NOMO-1 treated with dmso at 0.1 percent for 144 hours (cell line): ENCODE measurements around the gene GLIPR1L2.

ENCODE experiments used
- DNase-seq: peaks from one replicate; lab custom pipeline; 2025; ENCODE audit not compliant: unreplicated experiment; lab: John Stamatoyannopoulos, UW

Gene GLIPR1L2

GRCh38 chr12:75476071-75476470 lies 85.2 kb downstream of the GLIPR1L2 start:
- no peak for DNase-seq

- no peak for DNase-seq
Observed at GRCh38 chr12:75477137-75477536, 86.2 kb downstream of the GLIPR1L2 start.

- DNase-seq = peak; percentile 59
Observed at GRCh38 chr12:75478116-75478794, 87.4 kb downstream of the GLIPR1L2 start.

GRCh38 chr12:75479963-75480461 lies 89.1 kb downstream of the GLIPR1L2 start:
- DNase-seq = no peak

- DNase-seq = peak; percentile 87
Observed at GRCh38 chr12:75480469-75480949, 89.6 kb downstream of the GLIPR1L2 start, which contains the start of gene GLIPR1. Gene GLIPR1 (plus strand): TSS chr12:75480755. CDS start chr12:75480881, 126 bp downstream.

- DNase-seq = peak; percentile 27
Observed at GRCh38 chr12:75481013-75481705, 90.3 kb downstream of the GLIPR1L2 start.

- peak; percentile 28 for DNase-seq
Observed at GRCh38 chr12:75481774-75482173, 90.9 kb downstream of the GLIPR1L2 start.
